WERI-Rb-1 (cell line): ENCODE data around the gene CMTR1.

Source experiments
- DNase-seq: peaks from one replicate; pipeline ENCODE4 v3.0.0-alpha.2; 2020
- H3K27ac ChIP-seq: fragments of 250-450 bp; sonication (Bioruptor Pico); 2 replicates; pipeline ENCODE4 v1.5.1; 2020; ENCODE audit warnings: mild to moderate bottlenecking, moderate library complexity
- H3K27me3 ChIP-seq: fragments of 250-450 bp; sonication (Bioruptor Pico); 2 replicates; pipeline ENCODE4 v1.5.1; 2021; ENCODE audit warnings: mild to moderate bottlenecking, low read depth, moderate library complexity; ENCODE audit not compliant: insufficient read depth, severe bottlenecking
- H3K36me3 ChIP-seq: fragments of 250-450 bp; sonication (Bioruptor Pico); 2 replicates; pipeline ENCODE4 v1.5.1; 2020; ENCODE audit warnings: mild to moderate bottlenecking, moderate library complexity
- H3K4me3 ChIP-seq: 2 replicates; pipeline ENCODE4 v1.5.1; 2011; ENCODE audit warnings: low read depth, mild to moderate bottlenecking, control low read depth, low read length
- H3K9me3 ChIP-seq: fragments of 250-450 bp; sonication (Bioruptor Pico); 2 replicates; pipeline ENCODE4 v1.5.1; 2021; ENCODE audit warnings: mild to moderate bottlenecking, moderate library complexity; ENCODE audit not compliant: severe bottlenecking
- TF ChIP-seq, protein P1 (sequence below): IDR thresholded peaks from 2 replicates; pipeline ENCODE4 v1.5.1; 2011; ENCODE audit warnings: low read depth, mild to moderate bottlenecking, control low read depth, inconsistent platforms, low read length

CMTR1 gene, protein sequence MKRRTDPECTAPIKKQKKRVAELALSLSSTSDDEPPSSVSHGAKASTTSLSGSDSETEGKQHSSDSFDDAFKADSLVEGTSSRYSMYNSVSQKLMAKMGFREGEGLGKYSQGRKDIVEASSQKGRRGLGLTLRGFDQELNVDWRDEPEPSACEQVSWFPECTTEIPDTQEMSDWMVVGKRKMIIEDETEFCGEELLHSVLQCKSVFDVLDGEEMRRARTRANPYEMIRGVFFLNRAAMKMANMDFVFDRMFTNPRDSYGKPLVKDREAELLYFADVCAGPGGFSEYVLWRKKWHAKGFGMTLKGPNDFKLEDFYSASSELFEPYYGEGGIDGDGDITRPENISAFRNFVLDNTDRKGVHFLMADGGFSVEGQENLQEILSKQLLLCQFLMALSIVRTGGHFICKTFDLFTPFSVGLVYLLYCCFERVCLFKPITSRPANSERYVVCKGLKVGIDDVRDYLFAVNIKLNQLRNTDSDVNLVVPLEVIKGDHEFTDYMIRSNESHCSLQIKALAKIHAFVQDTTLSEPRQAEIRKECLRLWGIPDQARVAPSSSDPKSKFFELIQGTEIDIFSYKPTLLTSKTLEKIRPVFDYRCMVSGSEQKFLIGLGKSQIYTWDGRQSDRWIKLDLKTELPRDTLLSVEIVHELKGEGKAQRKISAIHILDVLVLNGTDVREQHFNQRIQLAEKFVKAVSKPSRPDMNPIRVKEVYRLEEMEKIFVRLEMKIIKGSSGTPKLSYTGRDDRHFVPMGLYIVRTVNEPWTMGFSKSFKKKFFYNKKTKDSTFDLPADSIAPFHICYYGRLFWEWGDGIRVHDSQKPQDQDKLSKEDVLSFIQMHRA

DNA sequence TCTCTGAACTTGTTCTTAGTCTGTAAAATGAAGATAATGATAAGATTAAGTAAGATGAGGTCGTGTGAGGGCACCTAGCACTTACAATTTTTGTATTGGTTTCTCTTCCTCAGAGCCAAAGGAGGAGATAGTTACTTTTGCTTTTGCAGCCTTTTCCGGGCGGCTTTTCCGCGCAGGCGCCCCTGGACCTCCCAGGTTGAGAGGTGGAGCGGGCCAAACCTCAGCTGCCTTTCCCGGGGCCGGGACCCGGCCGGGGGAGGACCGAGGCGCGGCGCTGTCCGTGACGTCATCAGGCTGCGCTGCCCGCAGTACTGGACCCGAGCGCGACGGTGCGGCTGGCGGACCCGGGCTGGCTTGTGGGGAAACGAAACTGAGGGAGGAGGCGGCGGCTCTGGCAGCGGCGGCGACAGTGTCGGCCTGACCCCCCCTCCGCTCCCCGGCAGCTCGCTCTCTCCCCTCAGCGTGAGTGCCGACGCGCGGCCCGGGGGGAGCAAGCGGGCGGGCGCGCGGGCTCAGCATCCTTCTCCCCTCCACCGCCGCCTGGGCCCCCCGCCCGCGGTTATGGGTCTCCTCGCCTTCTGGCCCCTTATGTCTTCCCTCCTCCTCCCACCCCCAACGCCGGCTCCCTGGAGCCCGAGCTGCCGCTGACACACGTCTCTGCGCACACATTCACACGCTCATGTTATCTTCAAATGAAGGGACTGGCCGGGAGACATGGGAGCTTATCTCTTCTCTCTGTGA is at the start of gene CMTR1:
TSS of gene CMTR1 (plus strand) at position 306 of the 741 bp plus-strand sequence. CDS start 2,409 bp downstream, outside the sequence.
- peak within 1 kb of the TSS; percentile 93 for H3K4me3 ChIP-seq
- TF ChIP-seq, protein P1, sequence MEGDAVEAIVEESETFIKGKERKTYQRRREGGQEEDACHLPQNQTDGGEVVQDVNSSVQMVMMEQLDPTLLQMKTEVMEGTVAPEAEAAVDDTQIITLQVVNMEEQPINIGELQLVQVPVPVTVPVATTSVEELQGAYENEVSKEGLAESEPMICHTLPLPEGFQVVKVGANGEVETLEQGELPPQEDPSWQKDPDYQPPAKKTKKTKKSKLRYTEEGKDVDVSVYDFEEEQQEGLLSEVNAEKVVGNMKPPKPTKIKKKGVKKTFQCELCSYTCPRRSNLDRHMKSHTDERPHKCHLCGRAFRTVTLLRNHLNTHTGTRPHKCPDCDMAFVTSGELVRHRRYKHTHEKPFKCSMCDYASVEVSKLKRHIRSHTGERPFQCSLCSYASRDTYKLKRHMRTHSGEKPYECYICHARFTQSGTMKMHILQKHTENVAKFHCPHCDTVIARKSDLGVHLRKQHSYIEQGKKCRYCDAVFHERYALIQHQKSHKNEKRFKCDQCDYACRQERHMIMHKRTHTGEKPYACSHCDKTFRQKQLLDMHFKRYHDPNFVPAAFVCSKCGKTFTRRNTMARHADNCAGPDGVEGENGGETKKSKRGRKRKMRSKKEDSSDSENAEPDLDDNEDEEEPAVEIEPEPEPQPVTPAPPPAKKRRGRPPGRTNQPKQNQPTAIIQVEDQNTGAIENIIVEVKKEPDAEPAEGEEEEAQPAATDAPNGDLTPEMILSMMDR, result no peak
- peak within 1 kb of the TSS; percentile 74 for H3K27ac ChIP-seq
- no peaks in the 10 kb centered on the region for H3K27me3 ChIP-seq
- no peaks in the 10 kb centered on the region for H3K9me3 ChIP-seq
- H3K36me3 ChIP-seq, result peaks cover 23% of the 10 kb centered on the region
- peak; percentile 99 for DNase-seq

DNA sequence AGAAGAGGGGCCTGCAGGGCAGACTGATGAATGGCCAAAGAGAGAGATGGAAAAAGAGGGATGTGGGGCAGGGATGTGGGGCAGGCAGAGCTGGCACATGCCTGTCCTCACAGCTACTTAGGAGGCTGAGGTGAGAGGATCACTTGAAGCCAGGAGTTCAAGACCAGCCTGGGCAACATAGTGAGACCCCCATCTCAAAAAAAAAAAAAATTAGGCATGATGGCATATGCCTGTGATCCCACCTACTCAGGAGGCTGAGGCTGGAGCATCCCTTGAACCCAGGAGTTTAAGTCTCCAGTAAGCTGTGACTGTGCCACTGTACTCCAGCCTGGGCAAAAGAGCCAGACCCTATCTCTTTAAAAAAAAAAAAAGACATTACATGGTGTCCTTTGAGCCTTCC is 44.4 kb upstream of the CMTR1 start:
- Histone ChIP-seq H3K27ac (no peak overlapping the region), H3K27me3 (no peaks in the 10 kb centered on the region), H3K9me3 (no peaks in the 10 kb centered on the region), H3K4me3 (no peak overlapping the region), H3K36me3 (peaks cover 94% of the 10 kb centered on the region)
- no peak for DNase-seq
- TF ChIP-seq, protein P1, result no peak

DNA sequence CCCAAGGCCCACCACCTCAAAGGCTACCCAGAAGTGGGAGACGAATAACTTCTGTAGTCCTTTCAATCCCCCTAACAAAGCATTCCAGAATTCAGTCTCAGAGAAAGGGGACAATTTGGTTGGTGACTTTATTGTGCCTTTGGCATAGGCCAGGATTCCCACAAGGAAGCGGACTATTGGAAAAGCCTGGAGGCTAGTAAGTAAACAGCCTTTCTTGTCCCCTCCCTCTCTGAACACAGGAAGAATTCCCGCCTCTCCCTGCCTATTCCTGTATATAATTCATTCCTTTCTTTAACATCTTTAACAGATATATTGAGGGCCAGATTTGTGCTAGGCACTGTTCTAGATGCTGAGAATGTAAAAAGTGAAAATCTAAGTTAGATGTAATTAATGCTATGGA is 43.2 kb upstream of the CMTR1 start:
- Histone ChIP-seq H3K36me3 (peaks cover 89% of the 10 kb centered on the region), H3K4me3 (no peak overlapping the region), H3K27me3 (no peaks in the 10 kb centered on the region), H3K27ac (no peak overlapping the region), H3K9me3 (no peaks in the 10 kb centered on the region)
- TF ChIP-seq, protein P1, result no peak
- DNase-seq, result no peak

DNA sequence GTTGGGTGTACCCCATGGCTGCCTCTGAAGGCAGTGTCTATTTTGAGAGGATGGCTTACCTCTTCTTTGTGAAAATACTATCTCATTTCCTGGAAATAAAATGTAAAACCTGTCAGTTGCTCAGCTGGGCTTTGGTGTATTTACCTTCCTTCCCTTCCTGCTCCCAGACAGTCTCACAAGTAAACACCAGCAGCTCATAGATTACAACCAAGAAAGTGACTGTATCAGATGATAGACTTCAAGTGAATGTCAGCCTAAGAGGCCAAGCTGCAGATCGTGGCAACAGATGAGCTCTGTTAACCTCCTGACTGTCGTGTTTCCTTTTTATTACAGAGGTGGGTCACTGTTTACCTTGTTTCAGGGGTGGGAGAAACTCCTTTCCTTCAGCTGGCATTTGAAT is 41.9 kb upstream of the CMTR1 start:
- no peaks in the 10 kb centered on the region for H3K9me3 ChIP-seq
- H3K27ac ChIP-seq, result no peak overlapping the region
- TF ChIP-seq, protein P1, result no peak
- no peak overlapping the region for H3K4me3 ChIP-seq
- peaks cover 86% of the 10 kb centered on the region for H3K36me3 ChIP-seq
- H3K27me3 ChIP-seq, result no peaks in the 10 kb centered on the region
- no peak for DNase-seq

DNA sequence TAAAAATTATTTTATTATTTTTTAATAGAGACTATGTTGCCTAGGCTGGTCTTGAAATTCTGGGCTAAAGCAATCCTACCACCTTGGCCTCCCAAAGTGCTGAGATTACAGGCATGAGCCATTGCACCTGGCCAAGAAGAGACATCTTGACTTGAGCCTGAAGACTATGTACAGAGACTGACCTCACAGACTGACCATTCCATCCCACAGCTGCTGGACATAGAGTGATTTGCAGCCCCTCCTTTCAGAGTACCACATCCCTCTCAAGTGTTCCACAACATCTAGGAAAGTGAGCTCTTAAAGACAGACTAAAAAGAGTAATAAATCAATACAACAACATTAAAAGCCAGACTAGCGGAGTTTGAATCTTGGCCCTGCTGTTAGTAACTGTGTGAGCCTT is 40.2 kb upstream of the CMTR1 start:
- H3K36me3 ChIP-seq, result peaks cover 69% of the 10 kb centered on the region
- no peak overlapping the region for H3K27ac ChIP-seq
- DNase-seq, result no peak
- H3K4me3 ChIP-seq, result no peak overlapping the region
- no peaks in the 10 kb centered on the region for H3K27me3 ChIP-seq
- no peaks in the 10 kb centered on the region for H3K9me3 ChIP-seq
- TF ChIP-seq, protein P1, result no peak
